Activated CD8-positive, alpha-beta memory T cell treated with anti-CD3 and anti-CD28 coated beads for 48 hours (primary cell): ENCODE data around the gene DMXL1.
A peak's percentile ranks its signal among the peaks of the same experiment; 100 is the strongest.
"Not testable (repeated sequence)": the region's sequence is repeated elsewhere in the genome, so short reads cannot be mapped to it uniquely, and the experiment has no call there.

ENCODE experiments used
- DNase-seq, 3 experiments: peaks; one replicate each; pipeline ENCODE4 v3.0.0-alpha.2; 2020; ENCODE audit warnings: low read depth in 2 of 3, low spot score in 2 of 3

Gene DMXL1

GRCh38 chr5:119191944-119192343 lies 121.1 kb downstream of the DMXL1 start:
- no peak for DNase-seq

GRCh38 chr5:119200795-119201194 lies 129.9 kb downstream of the DMXL1 start:
- DNase-seq, result no peak

GRCh38 chr5:119207105-119207504 lies 136.2 kb downstream of the DMXL1 start:
- DNase-seq, result no peak

- DNase-seq, result no peak
These were observed 141.1 kb downstream of the DMXL1 start for GRCh38 chr5:119212026-119212425.

GRCh38 chr5:119212676-119213075 lies 141.8 kb downstream of the DMXL1 start:
- no peak for DNase-seq

GRCh38 chr5:119217183-119217582 lies 146.3 kb downstream of the DMXL1 start:
- DNase-seq, result no peak

GRCh38 chr5:119218830-119219782 lies 148.2 kb downstream of the DMXL1 start:
- DNase-seq, result no peak

- DNase-seq, result no peak
These were observed 149.8 kb downstream of the DMXL1 start for GRCh38 chr5:119220576-119221197.

GRCh38 chr5:119221330-119221729 lies 150.4 kb downstream of the DMXL1 start:
- DNase-seq, result no peak

GRCh38 chr5:119229950-119230349 lies 159.1 kb downstream of the DMXL1 start:
- DNase-seq, result no peak

- DNase-seq, result no peak
These were observed 167.6 kb downstream of the DMXL1 start for GRCh38 chr5:119238265-119239118.

- no peak for DNase-seq
These were observed 168.2 kb downstream of the DMXL1 start for GRCh38 chr5:119239119-119239417.

- not testable (repeated sequence) for DNase-seq
These were observed 168.9 kb downstream of the DMXL1 start for GRCh38 chr5:119239826-119240225.

GRCh38 chr5:119243888-119244287 lies 173.0 kb downstream of the DMXL1 start:
- no peak for DNase-seq

- DNase-seq, result no peak
These were observed 180.3 kb downstream of the DMXL1 start for GRCh38 chr5:119250946-119251901.

GRCh38 chr5:119255571-119256356 lies 184.9 kb downstream of the DMXL1 start:
- DNase-seq, result no peak

GRCh38 chr5:119257613-119258012 lies 186.7 kb downstream of the DMXL1 start:
- no peak for DNase-seq

- no peak for DNase-seq
These were observed 192.8 kb downstream of the DMXL1 start for GRCh38 chr5:119263639-119264038.

GRCh38 chr5:119264186-119264585 lies 193.3 kb downstream of the DMXL1 start:
- DNase-seq, result no peak

GRCh38 chr5:119267958-119268386 lies 197.1 kb downstream of the DMXL1 start:
- DNase-seq, result peak in 1 of 3 experiments; percentile 47
